Osteoblast (primary cell): ENCODE results near the gene CLSTN2. TPM values are rescaled to one million over a fixed set of nuclear protein-coding genes. Genes with fewer than 3 reads are reported as not detected.

Source experiments
- DNase-seq: peaks from one replicate; pipeline ENCODE4 v3.0.0; 2011; ENCODE audit warnings: low spot score, mixed read lengths; ENCODE audit not compliant: insufficient read length; ENCODE audit errors: missing footprints
- H2AFZ ChIP-seq: 2 replicates; pipeline ENCODE4 v1.6.0; 2011; ENCODE audit warnings: mild to moderate bottlenecking, low read length
- H3K27ac ChIP-seq: 2 replicates; pipeline ENCODE4 v1.5.1; 2011; ENCODE audit warnings: mild to moderate bottlenecking, low read depth, low read length, moderate library complexity
- H3K27me3 ChIP-seq: 2 replicates; pipeline ENCODE4 v1.6.0; 2012; ENCODE audit warnings: mild to moderate bottlenecking, control low read depth, inconsistent platforms, low read length, moderate library complexity; ENCODE audit not compliant: insufficient read depth
- H3K36me3 ChIP-seq: 2 replicates; pipeline ENCODE4 v1.5.1; 2011; ENCODE audit warnings: mild to moderate bottlenecking, low read length, control low read depth, moderate library complexity; ENCODE audit not compliant: insufficient read depth
- H3K4me1 ChIP-seq: 2 replicates; pipeline ENCODE4 v1.5.1; 2011; ENCODE audit warnings: mild to moderate bottlenecking, low read length, control low read depth, moderate library complexity; ENCODE audit not compliant: insufficient read depth
- H3K4me2 ChIP-seq: 2 replicates; pipeline ENCODE4 v1.6.0; 2011; ENCODE audit warnings: mild to moderate bottlenecking, low read length; ENCODE audit not compliant: insufficient read depth
- H3K4me3 ChIP-seq: fragments of 200-600 bp; sonication (generic); 3 replicates; pipeline ENCODE4 v1.5.1; 2012; ENCODE audit warnings: mild to moderate bottlenecking, low read length, inconsistent platforms; ENCODE audit not compliant: insufficient read depth
- H3K79me2 ChIP-seq: 2 replicates; pipeline ENCODE4 v1.6.0; 2012; ENCODE audit warnings: mild to moderate bottlenecking, low read length, control low read depth, inconsistent platforms; ENCODE audit not compliant: insufficient read depth
- H3K9me3 ChIP-seq: 2 replicates; pipeline ENCODE4 v1.5.1; 2011; ENCODE audit warnings: low read depth, low read length, control low read depth
- H4K20me1 ChIP-seq: 2 replicates; pipeline ENCODE4 v1.6.0; 2012; ENCODE audit warnings: mild to moderate bottlenecking, low read length, control low read depth; ENCODE audit not compliant: insufficient read depth
- total RNA-seq: library from RNA; depleted of rRNA; stranded (reverse); fragments of >200 nt; gene quantifications from 2 replicates; pipeline ENCODE4 v1.2.3, GENCODE V29; 2012
- TF ChIP-seq, protein P1 (sequence below): IDR thresholded peaks from 2 replicates; pipeline ENCODE4 v1.5.1; 2011; ENCODE audit warnings: mild to moderate bottlenecking, low read depth, low read length, moderate library complexity; ENCODE audit errors: extremely low read depth

The CLSTN2 gene
- total RNA-seq, 1 donor, result under 0.01 TPM

- Histone ChIP-seq H3K4me3 (no peak overlapping the region), H3K4me2 (no peak overlapping the region), H3K27ac (no peak overlapping the region), H3K27me3 (no peaks in the 10 kb centered on the region), H3K9me3 (no peaks in the 10 kb centered on the region), H3K4me1 (no peaks in the 10 kb centered on the region), H4K20me1 (no peaks in the 10 kb centered on the region), H3K36me3 (no peaks in the 10 kb centered on the region), H2AFZ (no peak overlapping the region), H3K79me2 (no peaks in the 10 kb centered on the region)
- TF ChIP-seq, protein P1, sequence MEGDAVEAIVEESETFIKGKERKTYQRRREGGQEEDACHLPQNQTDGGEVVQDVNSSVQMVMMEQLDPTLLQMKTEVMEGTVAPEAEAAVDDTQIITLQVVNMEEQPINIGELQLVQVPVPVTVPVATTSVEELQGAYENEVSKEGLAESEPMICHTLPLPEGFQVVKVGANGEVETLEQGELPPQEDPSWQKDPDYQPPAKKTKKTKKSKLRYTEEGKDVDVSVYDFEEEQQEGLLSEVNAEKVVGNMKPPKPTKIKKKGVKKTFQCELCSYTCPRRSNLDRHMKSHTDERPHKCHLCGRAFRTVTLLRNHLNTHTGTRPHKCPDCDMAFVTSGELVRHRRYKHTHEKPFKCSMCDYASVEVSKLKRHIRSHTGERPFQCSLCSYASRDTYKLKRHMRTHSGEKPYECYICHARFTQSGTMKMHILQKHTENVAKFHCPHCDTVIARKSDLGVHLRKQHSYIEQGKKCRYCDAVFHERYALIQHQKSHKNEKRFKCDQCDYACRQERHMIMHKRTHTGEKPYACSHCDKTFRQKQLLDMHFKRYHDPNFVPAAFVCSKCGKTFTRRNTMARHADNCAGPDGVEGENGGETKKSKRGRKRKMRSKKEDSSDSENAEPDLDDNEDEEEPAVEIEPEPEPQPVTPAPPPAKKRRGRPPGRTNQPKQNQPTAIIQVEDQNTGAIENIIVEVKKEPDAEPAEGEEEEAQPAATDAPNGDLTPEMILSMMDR, result no peak
- DNase-seq, result no peak
These were observed 416.5 kb downstream of the CLSTN2 start for GRCh38 chr3:140351466-140351865.

GRCh38 chr3:140355481-140355880, 420.5 kb downstream of the CLSTN2 start:
- no peaks in the 10 kb centered on the region for H3K4me1 ChIP-seq
- no peaks in the 10 kb centered on the region for H3K79me2 ChIP-seq
- no peaks in the 10 kb centered on the region for H4K20me1 ChIP-seq
- no peak overlapping the region for H3K27ac ChIP-seq
- H3K9me3 ChIP-seq, result no peaks in the 10 kb centered on the region
- H3K36me3 ChIP-seq, result no peaks in the 10 kb centered on the region
- TF ChIP-seq, protein P1, result no peak
- DNase-seq, result no peak
- H3K27me3 ChIP-seq, result peaks cover 2% of the 10 kb centered on the region
- no peak overlapping the region for H2AFZ ChIP-seq
- no peak overlapping the region for H3K4me2 ChIP-seq
- no peak overlapping the region for H3K4me3 ChIP-seq

- Histone ChIP-seq H3K36me3 (no peaks in the 10 kb centered on the region), H3K27ac (no peak overlapping the region), H3K79me2 (no peaks in the 10 kb centered on the region), H3K4me1 (no peaks in the 10 kb centered on the region), H2AFZ (no peak overlapping the region), H3K4me2 (no peak overlapping the region), H3K4me3 (no peak overlapping the region), H4K20me1 (no peaks in the 10 kb centered on the region), H3K27me3 (peaks cover 2% of the 10 kb centered on the region), H3K9me3 (no peaks in the 10 kb centered on the region)
- TF ChIP-seq, protein P1, result no peak
- DNase-seq, result no peak
These were observed 423.7 kb downstream of the CLSTN2 start for GRCh38 chr3:140358686-140359085.

DNA sequence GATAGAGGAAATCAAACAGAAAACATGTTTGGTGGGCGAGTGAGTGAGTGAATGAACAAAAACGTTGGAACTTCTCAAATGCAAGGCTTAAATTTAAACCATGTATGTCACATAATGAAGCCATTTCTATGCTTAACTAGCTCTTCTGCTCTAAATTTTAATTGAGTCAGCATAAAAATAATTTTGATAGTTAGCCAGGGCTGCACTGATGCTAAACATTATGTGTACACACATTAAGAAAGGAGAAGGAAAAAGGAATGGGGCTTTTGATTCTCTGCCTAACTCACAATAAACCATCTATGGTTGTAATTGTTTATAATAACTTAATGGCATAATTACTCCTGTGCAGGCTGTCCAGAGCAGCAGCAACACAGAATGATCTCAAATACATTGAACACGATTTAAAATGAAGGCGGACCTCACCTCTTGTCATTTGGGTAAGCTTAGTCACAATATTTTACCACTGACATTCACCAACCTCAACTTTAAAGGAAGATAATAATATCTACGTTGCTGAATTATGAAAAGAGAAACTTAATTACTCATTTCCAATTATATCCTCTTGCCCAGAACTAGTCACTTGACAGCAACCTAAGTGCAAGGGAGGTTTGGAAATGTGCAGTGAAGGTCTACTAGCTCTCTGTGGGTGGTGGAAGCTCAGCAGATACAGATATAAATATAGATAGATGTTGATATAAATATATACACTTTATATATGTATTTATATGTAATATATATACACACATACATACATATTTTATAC, 424.4 kb downstream of the CLSTN2 start:
- Histone ChIP-seq H3K27ac (no peak overlapping the region), H3K4me2 (no peak overlapping the region), H3K27me3 (peaks cover 2% of the 10 kb centered on the region), H3K4me3 (no peak overlapping the region), H3K79me2 (no peaks in the 10 kb centered on the region), H2AFZ (no peak overlapping the region), H3K4me1 (no peaks in the 10 kb centered on the region), H3K36me3 (no peaks in the 10 kb centered on the region), H4K20me1 (no peaks in the 10 kb centered on the region), H3K9me3 (no peaks in the 10 kb centered on the region)
- no peak for DNase-seq
- TF ChIP-seq, protein P1, result no peak
